ENCODE measurements around the gene WIZ.

GRCh38 chr19:15436012-15436825, 13.5 kb downstream of the WIZ start:
- TF ChIP-seq CTCF (IDR thresholded peaks at IDR 0.05) (no peak), POLR2A (IDR thresholded peaks at IDR 0.05) (no peak)
